Motor neuron (in vitro differentiated cells): ENCODE data around the gene ORAI1. TPM values are rescaled to one million over a fixed set of nuclear protein-coding genes. Genes with fewer than 3 reads are reported as not detected.
A peak's percentile ranks its signal among the peaks of the same experiment; 100 is the strongest.
"Not testable (repeated sequence)": the region's sequence is repeated elsewhere in the genome, so short reads cannot be mapped to it uniquely, and the experiment has no call there.

Experiments
- ATAC-seq, 8 experiments: fragments of 200-7000 bp; cut with Tn5 transposase; replicated peaks in 6 of 8; 2 replicates each; pipeline ENCODE4 v1.8.0; 2021; ENCODE audit warnings: mild to moderate bottlenecking in 8 of 8, moderate library complexity in 8 of 8
- H3K27ac ChIP-seq, 2 donors: fragments of 250-450 bp; sonication (Bioruptor Pico); 2 replicates each; pipeline ENCODE4 v1.9.0; 2021; ENCODE audit warnings: antibody characterized with exemption in 2 of 2, mild to moderate bottlenecking in 2 of 2, moderate library complexity in 1 of 2
- H3K4me1 ChIP-seq, 2 donors: fragments of 250-450 bp; sonication (Bioruptor Pico); replicated peaks in 1 of 2; 2 replicates each; pipeline ENCODE4 v1.6.1; 2021; ENCODE audit warnings: antibody characterized with exemption in 2 of 2, mild to moderate bottlenecking in 2 of 2, moderate library complexity in 1 of 2
- H3K4me3 ChIP-seq, 5 donors: fragments of 250-450 bp; sonication (Bioruptor Pico); 2 replicates each; pipeline ENCODE4 v1.9.0; 2021; ENCODE audit warnings: antibody characterized with exemption in 5 of 5, mild to moderate bottlenecking in 5 of 5, moderate library complexity in 4 of 5
- WGBS, 10 experiments: fragments of 450-650 bp; shearing (Covaris generic); methylation state at CpG; one replicate each; pipeline ENCODE4 v1.0.0; 2022; 5-methylcytosine and 5-hydroxymethylcytosine counted together
- in situ Hi-C, 9 experiments: fragments of 400-800 bp; cut with MboI; loops; one replicate each; pipeline ENCODE4 v1.15.0; 2021; ENCODE audit warnings: low sequenced_read_pairs in 9 of 9, low pct_unique_long_range_greater_than_20kb in 2 of 9; ENCODE audit not compliant: unreplicated experiment in 9 of 9
- total RNA-seq, 8 experiments: library from RNA; unstranded; fragments of 300-600 nt; gene quantifications; 2 replicates each; pipeline versions ENCODE4 v1.2.3 to v1.2.4, GENCODE V29; 2022

ORAI1 gene
- total RNA-seq, 8 experiments from 2014 or later: 2.3 to 17.7 (median 4.6) TPM

GRCh38 chr12:121663610-121663929 lies 37.2 kb downstream of the ORAI1 start:
- WGBS, 10 experiments: 72 to 100% (median 91%) methylated on average over 1 to 3 of the region's 3 CpGs; no CpG with 5 or more reads in 1 of the 10 experiments
- in situ Hi-C loops: loop anchor here in 1 of 9 experiments (25.0 kb wide), 1 partner anchor 101 kb away; no protein-coding TSS in a partner anchor
- peaks cover 7 to 13% of the 10 kb centered on the region in 2 donors for H3K4me1 ChIP-seq
- H3K27ac ChIP-seq: no peak overlapping the region
- ATAC-seq: no peak
- H3K4me3 ChIP-seq: no peak overlapping the region

GRCh38 chr12:121666829-121667228 lies 40.5 kb downstream of the ORAI1 start:
- in situ Hi-C loops: loop anchor here in 1 of 9 experiments (25.0 kb wide), 1 partner anchor 105 kb away; no protein-coding TSS in a partner anchor
- not testable (repeated sequence) for H3K27ac ChIP-seq, ATAC-seq, H3K4me3 ChIP-seq, H3K4me1 ChIP-seq
- 34 to 100% (median 80%) methylated on average over 1 to 4 of the region's 6 CpGs; no CpG with 5 or more reads in 1 of the 10 experiments for WGBS, 10 experiments

GRCh38 chr12:121668750-121669520 lies 42.6 kb downstream of the ORAI1 start:
- WGBS, 10 experiments: 50 to 100% (median 87%) methylated on average over 1 to 6 of the region's 18 CpGs; no CpG with 5 or more reads in 3 of the 10 experiments
- Histone ChIP-seq H3K4me3 (no peak overlapping the region), H3K27ac (no peak overlapping the region), H3K4me1 (peaks cover 2 to 10% of the 10 kb centered on the region in 2 donors)
- peak in 5 of 8 experiments; percentile 14 to 33 (median 21) for ATAC-seq
- in situ Hi-C loops: loop anchor here in 1 of 9 experiments (25.0 kb wide), 1 partner anchor 107 kb away; no protein-coding TSS in a partner anchor

- H3K27ac ChIP-seq: no peak within 1 kb of the TSS
- H3K4me1 ChIP-seq: peaks cover 2 to 9% of the 10 kb centered on the region in 2 donors
- in situ Hi-C loops: loop anchor here in 1 of 9 experiments (25.0 kb wide), 1 partner anchor 107 kb away; no protein-coding TSS in a partner anchor
- 100% methylated on average over 1 of the region's 5 CpGs; no CpG with 5 or more reads in 8 of the 10 experiments for WGBS, 10 experiments
- no peak for ATAC-seq
- no peak within 1 kb of the TSS for H3K4me3 ChIP-seq
Observed at GRCh38 chr12:121669521-121669900, 43.2 kb downstream of the ORAI1 start, which contains the start of gene MORN3. MORN3 (minus strand) TSS chr12:121669654; CDS start chr12:121669483, 171 bp downstream.

GRCh38 chr12:121673013-121673511 lies 46.7 kb downstream of the ORAI1 start:
- 0 to 69% (median 60%) methylated on average over 1 to 7 of the region's 12 CpGs; no CpG with 5 or more reads in 3 of the 10 experiments for WGBS, 10 experiments
- H3K4me1 ChIP-seq: peaks cover 2 to 7% of the 10 kb centered on the region in 2 donors
- H3K27ac ChIP-seq: no peak overlapping the region

GRCh38 chr12:121676190-121676589 lies 49.9 kb downstream of the ORAI1 start:
- in situ Hi-C loops: loop anchor here in 2 of 9 experiments (25.0 kb wide), 1 partner anchor 111 kb away; the partner anchor contains the start of gene RHOF (in 2 of the 2)
- Histone ChIP-seq H3K4me1 (peaks cover 2 to 7% of the 10 kb centered on the region in 2 donors), H3K27ac (no peak overlapping the region), H3K4me3 (no peak overlapping the region)
- ATAC-seq: no peak
- 78 to 100% (median 96%) methylated on average over 1 to 5 of the region's 5 CpGs; no CpG with 5 or more reads in 1 of the 10 experiments for WGBS, 10 experiments

More at GRCh38 chr12:121673013-121673511, 46.7 kb downstream of the ORAI1 start:
- peak in 7 of 8 experiments; percentile 13 to 84 (median 24) for ATAC-seq
- in situ Hi-C loops: loop anchor here in 1 of 9 experiments (25.0 kb wide), 1 partner anchor 111 kb away; no protein-coding TSS in a partner anchor
- H3K4me3 ChIP-seq: no peak overlapping the region

GRCh38 chr12:121678305-121678704 lies 52.0 kb downstream of the ORAI1 start:
- 86 to 100% (median 100%) methylated on average over 1 to 3 of the region's 3 CpGs; no CpG with 5 or more reads in 4 of the 10 experiments for WGBS, 10 experiments
- ATAC-seq: no peak
- in situ Hi-C loops: loop anchor here in 2 of 9 experiments (25.0 kb wide), 1 partner anchor 109 kb away; the partner anchor contains the start of gene RHOF (in 2 of the 2)
- no peak overlapping the region for H3K4me3 ChIP-seq
- H3K4me1 ChIP-seq: no peaks in the 10 kb centered on the region
- H3K27ac ChIP-seq: no peak overlapping the region

GRCh38 chr12:121678716-121679300 lies 52.5 kb downstream of the ORAI1 start:
- H3K4me3 ChIP-seq: no peak overlapping the region
- H3K4me1 ChIP-seq: no peaks in the 10 kb centered on the region
- H3K27ac ChIP-seq: no peak overlapping the region
- WGBS, 10 experiments: 33 to 100% (median 55%) methylated on average over 1 to 7 of the region's 9 CpGs; no CpG with 5 or more reads in 2 of the 10 experiments
- in situ Hi-C loops: loop anchor here in 2 of 9 experiments (25.0 kb wide), 1 partner anchor 108 kb away; the partner anchor contains the start of gene RHOF (in 2 of the 2)
- ATAC-seq: peak in 1 of 8 experiments; percentile 6

- not testable (repeated sequence) for H3K4me3 ChIP-seq, ATAC-seq, H3K27ac ChIP-seq, H3K4me1 ChIP-seq
- in situ Hi-C loops: loop anchor here in 3 of 9 experiments (10.0 to 25.0 kb wide), 2 partner anchors 108 to 185 kb away; partner anchors contain the start of gene RHOF (in 2 of the 3)
- WGBS, 10 experiments: 25 to 100% (median 93%) methylated on average over 1 to 9 of the region's 13 CpGs
Observed at GRCh38 chr12:121679661-121680197, 53.4 kb downstream of the ORAI1 start.

- whole genome bisulfite sequencing, 10 experiments: 17 to 100% (median 76%) methylated on average over 1 to 3 of the region's 3 CpGs; no CpG with 5 or more reads in 2 of the 10 experiments
- Histone ChIP-seq H3K27ac (no peak overlapping the region), H3K4me1 (peaks cover 0 to 3% of the 10 kb centered on the region in 2 donors), H3K4me3 (no peak overlapping the region)
- ATAC-seq: no peak
- in situ Hi-C loops: loop anchor here in 3 of 9 experiments (10.0 to 25.0 kb wide), 2 partner anchors 98 to 194 kb away; partner anchors contain the start of gene RHOF (in 2 of the 3)
Observed at GRCh38 chr12:121688966-121689365, 62.6 kb downstream of the ORAI1 start.

GRCh38 chr12:121689430-121689829 lies 63.1 kb downstream of the ORAI1 start:
- Histone ChIP-seq H3K4me3 (no peak overlapping the region), H3K27ac (no peak overlapping the region), H3K4me1 (peaks cover 0 to 3% of the 10 kb centered on the region in 2 donors)
- WGBS, 10 experiments: 83 to 100% (median 100%) methylated on average over 1 of the region's 2 CpGs; no CpG with 5 or more reads in 5 of the 10 experiments
- no peak for ATAC-seq
- in situ Hi-C loops: loop anchor here in 3 of 9 experiments (10.0 to 25.0 kb wide), 2 partner anchors 98 to 195 kb away; partner anchors contain the start of gene RHOF (in 2 of the 3)
